HepG2 (cell line): Measurements from ENCODE around the gene LONP1. TPM values are rescaled to one million over a fixed set of nuclear protein-coding genes. Genes with fewer than 3 reads are reported as not detected.

Experiments
- ATAC-seq: fragments of 200-7000 bp; cut with Tn5 transposase; 3 replicates; pipeline ENCODE4 v1.9.1; 2020; ENCODE audit warnings: mild to moderate bottlenecking, moderate library complexity
- BruUV-seq: library from RNA; stranded (reverse); fragments of 400-500 nt; replicated peaks from 2 replicates; lab custom pipeline; 2021; lab: Mats Ljungman, UMichigan
- CTCF ChIA-PET: fragments of 300-600 bp; formaldehyde crosslinking; extraction: SDS; loops from one replicate; lab custom pipeline; 2021; ENCODE audit warnings: low total read pairs, inconsistent platforms, low intra/inter-chr PET ratio; lab: Yijun Ruan, JAX
- POLR2A ChIA-PET: fragments of 350-600 bp; sonication (Branson Sonifier 250); formaldehyde crosslinking; loops from one replicate; lab custom pipeline; 2020; ENCODE audit warnings: antibody characterized with exemption, inconsistent platforms; lab: Yijun Ruan, JAX
- DNase-seq: peaks from one replicate; pipeline ENCODE4 v3.0.0-alpha.2; 2015; ENCODE audit warnings: low spot score
- FAIRE-seq: peaks from 3 replicates; lab custom pipeline; 2011; peaks lifted over from hg19 to GRCh38; lab: Jason Lieb, UNC
- H2AFZ ChIP-seq: one replicate; pipeline ENCODE4 v1.6.1; 2011; ENCODE audit warnings: low read length, inconsistent platforms
- H3K27ac ChIP-seq: fragments of 300-600 bp; 3 replicates; pipeline ENCODE4 v1.8.0; 2011; ENCODE audit warnings: mixed run types, mild to moderate bottlenecking, mixed read lengths, low read length, inconsistent platforms; ENCODE audit not compliant: insufficient read depth; ENCODE audit errors: extremely low read length
- H3K27me3 ChIP-seq, 2 experiments: fragments of 200-600 bp in 1 of 2; 2 replicates in 1 of 2; 3 replicates in 1 of 2; pipeline versions ENCODE4 v1.6.0 to v1.8.0; 2011; ENCODE audit warnings: low read length in 2 of 2, mild to moderate bottlenecking in 2 of 2, moderate library complexity in 2 of 2, inconsistent platforms in 1 of 2; ENCODE audit not compliant: insufficient read depth in 2 of 2, control insufficient read depth in 1 of 2
- H3K36me3 ChIP-seq, 2 experiments: fragments of 200-600 bp in 1 of 2; replicated peaks in 1 of 2; 2 replicates in 1 of 2; 3 replicates in 1 of 2; pipeline versions ENCODE4 v1.5.1 to v1.8.0; 2011; ENCODE audit warnings: low read length in 2 of 2, inconsistent platforms in 1 of 2; ENCODE audit not compliant: insufficient read depth in 2 of 2, control insufficient read depth in 1 of 2
- H3K4me1 ChIP-seq: 2 replicates; pipeline ENCODE4 v1.5.1; 2012; ENCODE audit warnings: low read length, inconsistent platforms; ENCODE audit not compliant: insufficient read depth
- H3K4me2 ChIP-seq: 2 replicates; pipeline ENCODE4 v1.6.0; 2011; ENCODE audit warnings: low read depth, low read length, inconsistent platforms
- H3K4me3 ChIP-seq, 3 experiments: fragments of 200-600 bp in 1 of 3; sonication (generic), shearing (Covaris generic) in 1 of 3; replicated peaks in 1 of 3; 2 replicates each; pipeline ENCODE4 v1.5.1; 2011 to 2016; ENCODE audit warnings: low read length in 3 of 3, inconsistent platforms in 2 of 3, low read depth in 2 of 3, mild to moderate bottlenecking in 2 of 3, control low read depth in 1 of 3, mixed read lengths in 1 of 3; ENCODE audit not compliant: insufficient read depth in 1 of 3
- H3K79me2 ChIP-seq: one replicate; pipeline ENCODE4 v1.6.1; 2011; ENCODE audit warnings: low read length, inconsistent platforms; ENCODE audit not compliant: insufficient read depth
- H3K9ac ChIP-seq: 2 replicates; pipeline ENCODE4 v1.6.0; 2011; ENCODE audit warnings: mild to moderate bottlenecking, low read depth, low read length, inconsistent platforms; ENCODE audit not compliant: insufficient read depth
- H3K9me3 ChIP-seq: 2 replicates; pipeline ENCODE4 v1.5.1; 2012; ENCODE audit warnings: mild to moderate bottlenecking, low read length
- H4K20me1 ChIP-seq: 2 replicates; pipeline ENCODE4 v1.6.0; 2011; ENCODE audit warnings: inconsistent platforms, mild to moderate bottlenecking, low read length, moderate library complexity; ENCODE audit not compliant: insufficient read depth
- DNMT3B ChIP-seq: conservative IDR thresholded peaks from 2 replicates; pipeline ENCODE4 v1.6.1; 2016; ENCODE audit warnings: missing biosample characterization, control low read depth
- RBFOX2 ChIP-seq: fragments of 200-400 bp; formaldehyde crosslinking; IDR thresholded peaks from 2 replicates; pipeline ENCODE4 v1.6.1; 2017; ENCODE audit warnings: low read depth, mild to moderate bottlenecking, low read length
- TBL1XR1 ChIP-seq: fragments of 150-350 bp; IDR thresholded peaks from 2 replicates; pipeline ENCODE4 v1.6.1; 2014; ENCODE audit warnings: borderline replicate concordance, low read length; ENCODE audit not compliant: partially characterized antibody
- ZNF3 ChIP-seq: IDR thresholded peaks from 2 replicates; pipeline ENCODE4 v1.7.0; 2017; ENCODE audit warnings: inconsistent platforms
- WGBS: methylation state at CpG from one replicate; pipeline ENCODE4 v1.1.6; 2017; ENCODE audit warnings: low lambda C conversion rate; 5-methylcytosine and 5-hydroxymethylcytosine counted together
- in situ Hi-C: cut with HindIII; loops from 2 replicates; pipeline ENCODE4 v1.10.0; 2017; ENCODE audit warnings: low pct_unique_long_range_greater_than_20kb; ENCODE audit not compliant: extremely low pct_ligation_motif_present
- intact Hi-C: fragments of 100-400 bp; cut with micrococcal nuclease; formaldehyde crosslinking; loops from one replicate; pipeline ENCODE4 v1.10.0; 2022; ENCODE audit not compliant: unreplicated experiment
- polyA plus RNA-seq, 8 experiments: library from polyadenylated mRNA; depleted of rRNA in 3 of 8; stranded (reverse) in 7 of 8; unstranded in 1 of 8; fragments of >200 nt; fragmentation: Illumina TruSeq in 4 of 8; extraction: Trizol in 4 of 8; gene quantifications; 2 replicates each; pipeline versions ENCODE4 v1.2.1 to v1.2.3, GENCODE V29; 2011 to 2016; ENCODE audit warnings: low read depth in 4 of 8, missing spikeins in 1 of 8, mixed read lengths in 1 of 8; ENCODE audit not compliant: insufficient read depth in 1 of 8
- total RNA-seq, 5 experiments: library from RNA; depleted of rRNA; stranded (reverse); fragments of >200 nt; fragmentation: Illumina TruSeq; extraction: Trizol; gene quantifications; 2 replicates each; pipeline ENCODE4 v1.2.3, GENCODE V29; 2016; ENCODE audit warnings: low read depth in 1 of 5
- TF ChIP-seq, protein P1 (sequence below): sonication (generic); formaldehyde crosslinking; IDR thresholded peaks from 2 replicates; pipeline ENCODE4 v1.5.0; 2020; ENCODE audit warnings: mild to moderate bottlenecking, missing genetic modification reagents, borderline replicate concordance

The LONP1 gene
- total and polyA plus RNA-seq, 2 of the 13 experiments (the other 11 are each of a cell fraction or from before 2014, with no cell fraction given) = 59.5 to 76.8 TPM

DNA sequence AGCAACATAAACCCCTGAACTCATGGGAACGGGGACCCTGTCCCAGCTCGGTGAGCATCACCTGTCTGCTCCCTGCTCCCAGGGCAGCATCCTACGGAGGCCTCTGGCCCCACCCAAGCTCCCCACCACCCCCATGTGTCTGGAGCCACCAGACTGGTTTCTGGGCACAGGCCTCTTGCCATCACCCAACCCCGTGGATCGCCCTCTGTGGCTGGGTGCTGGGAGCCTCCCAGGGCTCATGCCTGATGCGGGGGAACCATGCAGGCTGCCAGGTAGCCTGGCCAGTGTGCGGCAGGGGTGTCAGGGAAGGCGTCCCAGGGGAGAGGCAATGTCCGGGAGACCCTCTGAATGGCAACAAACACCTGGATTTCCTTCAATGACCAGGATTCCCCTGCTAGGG, 42.4 kb downstream of the LONP1 start:
- ATAC-seq = no peak
- FAIRE-seq = no peak
- H3K9me3 ChIP-seq = no peaks in the 10 kb centered on the region
- no peaks in the 10 kb centered on the region for H4K20me1 ChIP-seq
- CTCF ChIA-PET = no interaction called here
- no TSS peak for BruUV-seq
- no peak overlapping the region for H3K4me3 ChIP-seq
- H3K27me3 ChIP-seq = no peaks in the 10 kb centered on the region; a peak in 1 of 5 replicates
- 92% methylated on average over 3 of the region's 9 CpGs for WGBS
- H3K4me1 ChIP-seq = peaks cover 25% of the 10 kb centered on the region
- in situ Hi-C loops (no loop called here), intact Hi-C loops (no loop called here)
- H3K27ac ChIP-seq = no peak overlapping the region
- TF ChIP-seq RBFOX2 = peak; percentile 26; the same call in 1 of the 2 replicates
- no peak for TF ChIP-seq DNMT3B (CRISPR knock-in tag)
- no peak overlapping the region for H3K4me2 ChIP-seq
- no peak for DNase-seq
- H3K36me3 ChIP-seq = no peaks in the 10 kb centered on the region
- H2AFZ ChIP-seq = no peak overlapping the region
- H3K9ac ChIP-seq = no peak overlapping the region
- H3K79me2 ChIP-seq = peaks cover 7% of the 10 kb centered on the region
- POLR2A ChIA-PET = interaction anchor here (1.5 kb wide), 1 partner anchor 55 kb away, joined by 4 read pairs; the partner anchor contains the start of genes SAFB and SAFB2

GRCh38 chr19:5677136-5677535, 42.8 kb downstream of the LONP1 start:
- Histone ChIP-seq H2AFZ (no peak overlapping the region), H4K20me1 (no peaks in the 10 kb centered on the region), H3K27me3 (no peaks in the 10 kb centered on the region; a peak in 1 of 5 replicates), H3K9ac (no peak overlapping the region), H3K4me3 (no peak overlapping the region), H3K4me1 (peaks cover 25% of the 10 kb centered on the region), H3K4me2 (no peak overlapping the region), H3K27ac (no peak overlapping the region), H3K36me3 (no peaks in the 10 kb centered on the region), H3K79me2 (peaks cover 7% of the 10 kb centered on the region), H3K9me3 (no peaks in the 10 kb centered on the region)
- no peak for FAIRE-seq
- 98% methylated on average over 8 of the region's 10 CpGs for WGBS
- TF ChIP-seq ZNF3 = no peak
- TF ChIP-seq, protein P1, sequence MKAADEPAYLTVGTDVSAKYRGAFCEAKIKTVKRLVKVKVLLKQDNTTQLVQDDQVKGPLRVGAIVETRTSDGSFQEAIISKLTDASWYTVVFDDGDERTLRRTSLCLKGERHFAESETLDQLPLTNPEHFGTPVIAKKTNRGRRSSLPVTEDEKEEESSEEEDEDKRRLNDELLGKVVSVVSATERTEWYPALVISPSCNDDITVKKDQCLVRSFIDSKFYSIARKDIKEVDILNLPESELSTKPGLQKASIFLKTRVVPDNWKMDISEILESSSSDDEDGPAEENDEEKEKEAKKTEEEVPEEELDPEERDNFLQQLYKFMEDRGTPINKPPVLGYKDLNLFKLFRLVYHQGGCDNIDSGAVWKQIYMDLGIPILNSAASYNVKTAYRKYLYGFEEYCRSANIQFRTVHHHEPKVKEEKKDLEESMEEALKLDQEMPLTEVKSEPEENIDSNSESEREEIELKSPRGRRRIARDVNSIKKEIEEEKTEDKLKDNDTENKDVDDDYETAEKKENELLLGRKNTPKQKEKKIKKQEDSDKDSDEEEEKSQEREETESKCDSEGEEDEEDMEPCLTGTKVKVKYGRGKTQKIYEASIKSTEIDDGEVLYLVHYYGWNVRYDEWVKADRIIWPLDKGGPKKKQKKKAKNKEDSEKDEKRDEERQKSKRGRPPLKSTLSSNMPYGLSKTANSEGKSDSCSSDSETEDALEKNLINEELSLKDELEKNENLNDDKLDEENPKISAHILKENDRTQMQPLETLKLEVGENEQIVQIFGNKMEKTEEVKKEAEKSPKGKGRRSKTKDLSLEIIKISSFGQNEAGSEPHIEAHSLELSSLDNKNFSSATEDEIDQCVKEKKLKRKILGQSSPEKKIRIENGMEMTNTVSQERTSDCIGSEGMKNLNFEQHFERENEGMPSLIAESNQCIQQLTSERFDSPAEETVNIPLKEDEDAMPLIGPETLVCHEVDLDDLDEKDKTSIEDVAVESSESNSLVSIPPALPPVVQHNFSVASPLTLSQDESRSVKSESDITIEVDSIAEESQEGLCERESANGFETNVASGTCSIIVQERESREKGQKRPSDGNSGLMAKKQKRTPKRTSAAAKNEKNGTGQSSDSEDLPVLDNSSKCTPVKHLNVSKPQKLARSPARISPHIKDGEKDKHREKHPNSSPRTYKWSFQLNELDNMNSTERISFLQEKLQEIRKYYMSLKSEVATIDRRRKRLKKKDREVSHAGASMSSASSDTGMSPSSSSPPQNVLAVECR (CRISPR knock-in tag) = no peak
- TF ChIP-seq TBL1XR1 = no peak
- ChIA-PET POLR2A (interaction anchor here (1.5 kb wide), 1 partner anchor 55 kb away, joined by 4 read pairs; the partner anchor contains the start of genes SAFB and SAFB2), CTCF (no interaction called here)
- ATAC-seq = no peak
- DNase-seq = no peak
- no TSS peak for BruUV-seq
- in situ Hi-C loops = no loop called here
- intact Hi-C loops = no loop called here
